Measurements from ENCODE around the gene DNER. TPM values are rescaled to one million over a fixed set of nuclear protein-coding genes. Genes with fewer than 3 reads are reported as not detected.

The DNER gene
- polyA plus RNA-seq, 1 of the 3 experiments (the other 2 are of a cell fraction): 1.4 TPM

DNA sequence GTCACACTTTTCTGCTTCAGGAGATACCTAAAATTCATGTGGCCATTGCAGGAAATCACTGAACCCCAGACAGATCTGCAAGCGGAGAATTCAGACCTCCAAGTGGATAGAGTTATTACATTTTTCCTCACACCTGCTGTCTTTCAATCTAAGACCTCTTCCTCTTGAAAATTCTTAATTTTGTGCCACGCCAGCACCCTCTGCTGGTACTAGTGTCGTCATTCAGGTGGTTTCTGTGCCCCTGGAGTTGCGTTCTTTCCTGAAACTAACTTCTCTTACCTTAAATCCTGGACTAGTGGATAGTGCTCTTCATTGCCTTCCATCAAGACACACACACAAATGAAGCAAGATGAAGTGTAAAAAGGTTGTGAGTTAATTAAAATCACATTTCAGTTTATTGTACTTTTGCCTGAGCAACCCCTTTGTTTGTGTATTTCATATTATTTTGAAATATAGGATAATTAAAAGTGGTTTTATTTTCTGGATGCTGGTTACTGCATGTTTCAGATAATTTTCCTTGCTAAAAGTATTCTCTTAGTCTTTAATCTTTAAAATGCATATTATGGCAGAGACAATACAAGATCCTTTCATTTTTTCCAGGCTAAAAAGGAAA lies 1.6 kb upstream of the DNER start:
- 7% methylated on average over 4 of the region's 4 CpGs for WGBS (ENCODE audit: low lambda C conversion rate)
- H3K27ac ChIP-seq (ENCODE audit: low read depth in 2 of 2, low read length in 1 of 2): no peak overlapping the region
- no peaks in the 10 kb centered on the region for H3K79me2 ChIP-seq (ENCODE audit: insufficient read depth)
- H3K9me3 ChIP-seq: no peaks in the 10 kb centered on the region
- H3K36me3 ChIP-seq (replicated peaks in 1 of 2; ENCODE audit: control insufficient read depth in 1 of 2, insufficient read depth in 2 of 2, low read length in 1 of 2): no peaks in the 10 kb centered on the region
- DNase-seq: peak; percentile 48
- H4K20me1 ChIP-seq (ENCODE audit: insufficient read depth): no peaks in the 10 kb centered on the region
- no peaks in the 10 kb centered on the region for H3K9me2 ChIP-seq
- no peaks in the 10 kb centered on the region for H3F3A ChIP-seq (replicated peaks; ENCODE audit: insufficient read depth)
- ChIA-PET CTCF (interaction anchor here (0.7 to 3.8 kb wide), 31 partner anchors 8 to 1027 kb away, joined by 3 to 18 read pairs (median 4); no protein-coding TSS in a partner anchor), POLR2A (no interaction called here)
- no peak overlapping the region for H3K4me2 ChIP-seq
- H3K9ac ChIP-seq: no peak overlapping the region
- TF ChIP-seq RAD21 (IDR thresholded peaks at IDR 0.05; ENCODE audit: low read length) (peak; percentile 78), SIN3A (IDR thresholded peaks at IDR 0.05; ENCODE audit: borderline replicate concordance, low read depth, low read length) (no peak), SMC3 (IDR thresholded peaks at IDR 0.05; ENCODE audit: low read depth, low read length) (peak; percentile 49), RCOR1 (IDR thresholded peaks at IDR 0.05; ENCODE audit: low read length) (no peak), EP300 (IDR thresholded peaks at IDR 0.05; ENCODE audit: borderline replicate concordance in 1 of 2, low read depth in 1 of 2, low read length in 1 of 2) (no peak)
- TF ChIP-seq, protein P1, sequence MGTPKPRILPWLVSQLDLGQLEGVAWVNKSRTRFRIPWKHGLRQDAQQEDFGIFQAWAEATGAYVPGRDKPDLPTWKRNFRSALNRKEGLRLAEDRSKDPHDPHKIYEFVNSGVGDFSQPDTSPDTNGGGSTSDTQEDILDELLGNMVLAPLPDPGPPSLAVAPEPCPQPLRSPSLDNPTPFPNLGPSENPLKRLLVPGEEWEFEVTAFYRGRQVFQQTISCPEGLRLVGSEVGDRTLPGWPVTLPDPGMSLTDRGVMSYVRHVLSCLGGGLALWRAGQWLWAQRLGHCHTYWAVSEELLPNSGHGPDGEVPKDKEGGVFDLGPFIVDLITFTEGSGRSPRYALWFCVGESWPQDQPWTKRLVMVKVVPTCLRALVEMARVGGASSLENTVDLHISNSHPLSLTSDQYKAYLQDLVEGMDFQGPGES (IDR thresholded peaks at IDR 0.05; ENCODE audit: low read depth, low read length): no peak
- TF ChIP-seq, protein P2, sequence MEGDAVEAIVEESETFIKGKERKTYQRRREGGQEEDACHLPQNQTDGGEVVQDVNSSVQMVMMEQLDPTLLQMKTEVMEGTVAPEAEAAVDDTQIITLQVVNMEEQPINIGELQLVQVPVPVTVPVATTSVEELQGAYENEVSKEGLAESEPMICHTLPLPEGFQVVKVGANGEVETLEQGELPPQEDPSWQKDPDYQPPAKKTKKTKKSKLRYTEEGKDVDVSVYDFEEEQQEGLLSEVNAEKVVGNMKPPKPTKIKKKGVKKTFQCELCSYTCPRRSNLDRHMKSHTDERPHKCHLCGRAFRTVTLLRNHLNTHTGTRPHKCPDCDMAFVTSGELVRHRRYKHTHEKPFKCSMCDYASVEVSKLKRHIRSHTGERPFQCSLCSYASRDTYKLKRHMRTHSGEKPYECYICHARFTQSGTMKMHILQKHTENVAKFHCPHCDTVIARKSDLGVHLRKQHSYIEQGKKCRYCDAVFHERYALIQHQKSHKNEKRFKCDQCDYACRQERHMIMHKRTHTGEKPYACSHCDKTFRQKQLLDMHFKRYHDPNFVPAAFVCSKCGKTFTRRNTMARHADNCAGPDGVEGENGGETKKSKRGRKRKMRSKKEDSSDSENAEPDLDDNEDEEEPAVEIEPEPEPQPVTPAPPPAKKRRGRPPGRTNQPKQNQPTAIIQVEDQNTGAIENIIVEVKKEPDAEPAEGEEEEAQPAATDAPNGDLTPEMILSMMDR (IDR thresholded peaks at IDR 0.05): peak; percentile 53
- no peak overlapping the region for H2AFZ ChIP-seq (ENCODE audit: low read depth)
- H3K4me3 ChIP-seq (ENCODE audit: low read depth in 2 of 2, low read length in 1 of 2): no peak overlapping the region
- peaks cover 26% of the 10 kb centered on the region; the same call in 1 of the 2 replicates for H3K27me3 ChIP-seq (ENCODE audit: insufficient read depth)
- H3K4me1 ChIP-seq (ENCODE audit: control insufficient read depth in 1 of 2, insufficient read depth in 2 of 2, low read depth in 1 of 2, low read length in 1 of 2): peaks cover 0 to 20% of the 10 kb centered on the region in 2 experiments; a peak in 2 of 4 replicates

DNA sequence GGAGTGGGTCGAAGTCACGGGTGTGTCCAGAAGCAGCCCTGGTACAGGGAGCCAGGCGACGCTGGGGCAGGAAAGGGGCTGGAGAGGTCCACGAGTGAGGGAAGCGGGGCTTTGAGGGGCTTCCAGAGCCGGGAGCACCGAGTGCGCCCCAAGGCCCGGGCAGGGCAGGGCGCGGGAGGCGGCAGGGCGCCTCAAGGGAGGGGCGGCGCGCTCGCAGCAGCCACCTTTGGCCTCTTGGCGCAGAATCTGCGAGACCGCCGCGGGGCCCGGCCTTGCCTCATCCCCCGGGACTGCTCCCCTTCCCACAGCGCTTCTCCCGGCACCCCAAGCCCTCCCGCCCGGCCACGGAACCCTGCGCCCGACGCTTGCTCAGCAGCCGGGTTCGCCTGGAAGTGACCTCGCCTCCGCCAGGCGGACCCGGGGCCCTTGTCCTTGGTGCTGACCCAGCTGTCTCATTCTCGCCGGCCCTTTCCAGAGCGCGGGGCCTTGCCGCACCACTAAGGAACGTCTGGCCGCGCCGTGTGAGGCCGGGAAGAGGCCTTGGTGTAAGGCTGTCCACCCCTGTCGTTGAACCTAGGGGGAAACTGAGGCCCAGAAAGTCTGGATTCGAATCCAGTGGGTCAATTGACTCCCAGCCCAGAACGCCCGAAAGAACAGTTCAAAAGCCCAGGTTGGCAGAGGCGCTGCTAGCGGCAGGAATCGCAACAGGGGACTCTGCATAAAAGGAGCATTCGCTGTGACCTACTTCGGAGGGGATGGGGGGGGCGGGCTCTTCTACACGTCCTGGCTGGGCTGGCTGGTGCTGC lies 584 bp upstream of the DNER start:
- Histone ChIP-seq H3K36me3 (replicated peaks in 1 of 2; ENCODE audit: control insufficient read depth in 1 of 2, insufficient read depth in 2 of 2, low read length in 1 of 2) (no peaks in the 10 kb centered on the region), H3K9me3 (no peaks in the 10 kb centered on the region), H3K9ac (no peak overlapping the region), H3F3A (replicated peaks; ENCODE audit: insufficient read depth) (no peaks in the 10 kb centered on the region), H3K27me3 (ENCODE audit: insufficient read depth) (peaks cover 26% of the 10 kb centered on the region; the same call in 1 of the 2 replicates), H3K79me2 (ENCODE audit: insufficient read depth) (no peaks in the 10 kb centered on the region), H4K20me1 (ENCODE audit: insufficient read depth) (no peaks in the 10 kb centered on the region), H3K9me2 (no peaks in the 10 kb centered on the region), H2AFZ (ENCODE audit: low read depth) (no peak overlapping the region), H3K4me1 (ENCODE audit: control insufficient read depth in 1 of 2, insufficient read depth in 2 of 2, low read depth in 1 of 2, low read length in 1 of 2) (peaks cover 0 to 17% of the 10 kb centered on the region in 2 experiments; a peak in 2 of 4 replicates), H3K27ac (ENCODE audit: low read depth in 2 of 2, low read length in 1 of 2) (no peak overlapping the region; a peak in 1 of 4 replicates), H3K4me3 (ENCODE audit: low read depth in 2 of 2, low read length in 1 of 2) (peak overlapping the region; percentile 44 to 57), H3K4me2 (peak overlapping the region; percentile 87)
- CTCF ChIA-PET: interaction anchor here (0.6 to 3.8 kb wide), 30 partner anchors 9 to 1023 kb away, joined by 3 to 18 read pairs (median 4); no protein-coding TSS in a partner anchor
- TF ChIP-seq, protein P3, sequence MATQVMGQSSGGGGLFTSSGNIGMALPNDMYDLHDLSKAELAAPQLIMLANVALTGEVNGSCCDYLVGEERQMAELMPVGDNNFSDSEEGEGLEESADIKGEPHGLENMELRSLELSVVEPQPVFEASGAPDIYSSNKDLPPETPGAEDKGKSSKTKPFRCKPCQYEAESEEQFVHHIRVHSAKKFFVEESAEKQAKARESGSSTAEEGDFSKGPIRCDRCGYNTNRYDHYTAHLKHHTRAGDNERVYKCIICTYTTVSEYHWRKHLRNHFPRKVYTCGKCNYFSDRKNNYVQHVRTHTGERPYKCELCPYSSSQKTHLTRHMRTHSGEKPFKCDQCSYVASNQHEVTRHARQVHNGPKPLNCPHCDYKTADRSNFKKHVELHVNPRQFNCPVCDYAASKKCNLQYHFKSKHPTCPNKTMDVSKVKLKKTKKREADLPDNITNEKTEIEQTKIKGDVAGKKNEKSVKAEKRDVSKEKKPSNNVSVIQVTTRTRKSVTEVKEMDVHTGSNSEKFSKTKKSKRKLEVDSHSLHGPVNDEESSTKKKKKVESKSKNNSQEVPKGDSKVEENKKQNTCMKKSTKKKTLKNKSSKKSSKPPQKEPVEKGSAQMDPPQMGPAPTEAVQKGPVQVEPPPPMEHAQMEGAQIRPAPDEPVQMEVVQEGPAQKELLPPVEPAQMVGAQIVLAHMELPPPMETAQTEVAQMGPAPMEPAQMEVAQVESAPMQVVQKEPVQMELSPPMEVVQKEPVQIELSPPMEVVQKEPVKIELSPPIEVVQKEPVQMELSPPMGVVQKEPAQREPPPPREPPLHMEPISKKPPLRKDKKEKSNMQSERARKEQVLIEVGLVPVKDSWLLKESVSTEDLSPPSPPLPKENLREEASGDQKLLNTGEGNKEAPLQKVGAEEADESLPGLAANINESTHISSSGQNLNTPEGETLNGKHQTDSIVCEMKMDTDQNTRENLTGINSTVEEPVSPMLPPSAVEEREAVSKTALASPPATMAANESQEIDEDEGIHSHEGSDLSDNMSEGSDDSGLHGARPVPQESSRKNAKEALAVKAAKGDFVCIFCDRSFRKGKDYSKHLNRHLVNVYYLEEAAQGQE (IDR thresholded peaks at IDR 0.05; ENCODE audit: low read depth, low read length): peak; percentile 98
- TF ChIP-seq JUND (IDR thresholded peaks at IDR 0.05) (no peak), POLR2AphosphoS5 (IDR thresholded peaks at IDR 0.05; ENCODE audit: low read depth, low read length) (no peak), NRF1 (IDR thresholded peaks at IDR 0.05; ENCODE audit: low read depth, low read length) (no peak), RXRA (IDR thresholded peaks at IDR 0.05; ENCODE audit: borderline replicate concordance, low read depth) (no peak), RFX5 (IDR thresholded peaks at IDR 0.05; ENCODE audit: low read length) (no peak)
- TF ChIP-seq, protein P4, sequence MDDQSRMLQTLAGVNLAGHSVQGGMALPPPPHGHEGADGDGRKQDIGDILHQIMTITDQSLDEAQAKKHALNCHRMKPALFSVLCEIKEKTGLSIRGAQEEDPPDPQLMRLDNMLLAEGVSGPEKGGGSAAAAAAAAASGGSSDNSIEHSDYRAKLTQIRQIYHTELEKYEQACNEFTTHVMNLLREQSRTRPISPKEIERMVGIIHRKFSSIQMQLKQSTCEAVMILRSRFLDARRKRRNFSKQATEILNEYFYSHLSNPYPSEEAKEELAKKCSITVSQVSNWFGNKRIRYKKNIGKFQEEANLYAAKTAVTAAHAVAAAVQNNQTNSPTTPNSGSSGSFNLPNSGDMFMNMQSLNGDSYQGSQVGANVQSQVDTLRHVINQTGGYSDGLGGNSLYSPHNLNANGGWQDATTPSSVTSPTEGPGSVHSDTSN (IDR thresholded peaks at IDR 0.05): no peak
- POLR2A ChIA-PET: no interaction called here
- WGBS (ENCODE audit: low lambda C conversion rate): 7% methylated on average over 16 of the region's 60 CpGs
- DNase-seq: peak; percentile 70
